Stimulated activated CD4-positive, alpha-beta T cell treated with anti-CD3 and anti-CD28 coated beads, Interleukin-4, amount 100 ng/mL, for 48 hours (primary cell): ENCODE results near the gene MDM2.
"Not testable (repeated sequence)": the region's sequence is repeated elsewhere in the genome, so short reads cannot be mapped to it uniquely, and the experiment has no call there.

Experiments
- DNase-seq, 2 donors: peaks; one replicate each; pipeline ENCODE4 v3.0.0-alpha.2; 2020; ENCODE audit warnings: low read depth in 2 of 2

MDM2 gene

GRCh38 chr12:68805592-68806120 lies 2.3 kb upstream of the MDM2 start:
- DNase-seq: no peak

DNA sequence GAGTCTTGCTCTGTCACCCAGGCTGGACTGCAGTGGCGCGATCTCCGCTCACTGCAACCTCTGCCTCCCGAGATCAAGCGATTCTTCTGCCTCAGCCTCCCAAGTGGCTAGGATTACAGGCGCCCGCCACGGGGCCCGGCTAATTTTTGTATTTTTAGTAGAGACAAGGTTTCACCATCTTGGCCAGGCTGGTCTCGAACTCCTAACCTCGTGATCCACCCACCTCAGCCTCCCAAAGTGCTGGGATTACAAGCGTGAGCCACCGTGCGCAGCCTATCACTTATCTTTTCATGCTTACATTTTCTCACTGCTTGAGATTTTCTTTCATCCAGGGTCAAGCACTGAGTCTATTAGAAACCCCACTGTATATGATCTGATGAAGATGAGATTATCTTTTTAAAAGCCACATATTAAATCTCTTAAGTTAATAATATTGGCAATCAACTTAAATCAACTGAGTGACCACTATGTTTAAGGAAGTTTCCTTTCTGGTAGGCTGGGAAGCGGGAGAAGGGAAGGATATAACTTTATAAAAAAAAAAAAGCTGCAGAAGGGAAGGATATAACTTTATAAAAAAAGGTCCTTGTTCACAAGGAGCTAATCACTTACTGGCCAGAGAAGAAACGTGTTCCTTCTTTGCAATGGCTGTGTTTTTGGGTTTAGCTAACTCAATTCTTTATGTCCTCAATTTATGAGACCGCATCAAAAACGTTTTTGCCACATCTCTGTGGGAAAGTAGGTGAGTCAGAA lies 1.3 kb upstream of the MDM2 start:
- DNase-seq: no peak

- DNase-seq: not testable (repeated sequence)
These were observed 752 bp upstream of the MDM2 start for GRCh38 chr12:68807274-68807575.

DNA sequence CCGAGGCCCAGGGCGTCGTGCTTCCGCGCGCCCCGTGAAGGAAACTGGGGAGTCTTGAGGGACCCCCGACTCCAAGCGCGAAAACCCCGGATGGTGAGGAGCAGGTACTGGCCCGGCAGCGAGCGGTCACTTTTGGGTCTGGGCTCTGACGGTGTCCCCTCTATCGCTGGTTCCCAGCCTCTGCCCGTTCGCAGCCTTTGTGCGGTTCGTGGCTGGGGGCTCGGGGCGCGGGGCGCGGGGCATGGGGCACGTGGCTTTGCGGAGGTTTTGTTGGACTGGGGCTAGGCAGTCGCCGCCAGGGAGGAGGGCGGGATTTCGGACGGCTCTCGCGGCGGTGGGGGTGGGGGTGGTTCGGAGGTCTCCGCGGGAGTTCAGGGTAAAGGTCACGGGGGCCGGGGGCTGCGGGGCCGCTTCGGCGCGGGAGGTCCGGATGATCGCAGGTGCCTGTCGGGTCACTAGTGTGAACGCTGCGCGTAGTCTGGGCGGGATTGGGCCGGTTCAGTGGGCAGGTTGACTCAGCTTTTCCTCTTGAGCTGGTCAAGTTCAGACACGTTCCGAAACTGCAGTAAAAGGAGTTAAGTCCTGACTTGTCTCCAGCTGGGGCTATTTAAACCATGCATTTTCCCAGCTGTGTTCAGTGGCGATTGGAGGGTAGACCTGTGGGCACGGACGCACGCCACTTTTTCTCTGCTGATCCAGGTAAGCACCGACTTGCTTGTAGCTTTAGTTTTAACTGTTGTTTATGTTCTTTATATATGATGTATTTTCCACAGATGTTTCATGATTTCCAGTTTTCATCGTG lies 612 bp downstream of the MDM2 start:
- peak; percentile 47 to 68 for DNase-seq

DNA sequence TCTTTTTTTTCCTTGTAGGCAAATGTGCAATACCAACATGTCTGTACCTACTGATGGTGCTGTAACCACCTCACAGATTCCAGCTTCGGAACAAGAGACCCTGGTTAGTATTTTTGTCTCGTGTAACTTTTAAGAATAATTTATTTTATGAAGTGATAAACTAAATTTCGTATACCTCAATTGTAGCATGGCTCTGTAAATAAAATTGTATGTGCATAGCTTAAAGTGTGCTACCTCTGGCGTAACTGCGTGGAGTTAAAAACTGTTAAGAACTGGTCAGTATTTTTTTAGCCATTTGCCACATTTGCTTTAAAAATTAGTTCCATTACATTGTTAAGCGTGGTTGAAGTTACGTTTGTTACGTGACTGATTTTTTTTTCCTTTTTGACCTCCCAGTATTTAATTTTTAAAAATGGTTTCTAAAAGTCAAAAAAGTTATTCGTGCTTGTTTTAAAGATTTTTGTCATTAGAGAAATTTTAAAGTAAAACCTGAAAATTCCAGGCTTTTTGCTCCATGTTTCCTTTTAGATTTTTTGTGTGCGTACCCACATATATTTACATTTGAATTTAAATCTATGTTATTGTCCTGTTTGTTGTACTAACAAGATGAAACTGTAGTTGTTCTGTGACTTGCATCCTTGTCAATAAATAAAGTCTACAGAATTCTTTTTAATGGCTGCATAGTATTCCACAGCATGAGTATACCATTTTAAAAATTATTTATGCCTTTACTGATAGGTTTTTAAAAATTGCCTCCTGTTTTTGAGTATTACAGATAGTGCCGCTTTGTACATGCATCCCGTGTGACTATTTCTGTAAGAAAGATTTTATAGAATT lies 1.4 kb downstream of the MDM2 start:
- no peak for DNase-seq

DNA sequence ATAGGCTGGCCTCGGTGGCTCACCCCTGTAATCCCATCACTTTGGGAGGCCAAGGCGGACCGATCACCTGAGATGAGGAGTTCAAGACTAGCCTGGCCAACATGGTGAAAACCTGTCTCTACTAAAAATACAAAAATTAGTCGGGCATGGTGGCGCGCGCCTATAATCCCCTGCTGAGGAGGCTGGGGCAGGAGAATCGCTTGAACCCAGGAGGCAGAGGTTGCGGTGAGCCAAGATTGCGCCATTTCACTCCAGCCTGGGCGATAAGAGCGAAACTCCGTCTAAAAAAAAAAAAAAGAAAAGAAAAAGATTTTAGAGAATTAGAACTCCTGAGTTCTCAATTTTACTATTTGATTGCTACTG lies 2.0 kb downstream of the MDM2 start:
- DNase-seq: not testable (repeated sequence)

DNA sequence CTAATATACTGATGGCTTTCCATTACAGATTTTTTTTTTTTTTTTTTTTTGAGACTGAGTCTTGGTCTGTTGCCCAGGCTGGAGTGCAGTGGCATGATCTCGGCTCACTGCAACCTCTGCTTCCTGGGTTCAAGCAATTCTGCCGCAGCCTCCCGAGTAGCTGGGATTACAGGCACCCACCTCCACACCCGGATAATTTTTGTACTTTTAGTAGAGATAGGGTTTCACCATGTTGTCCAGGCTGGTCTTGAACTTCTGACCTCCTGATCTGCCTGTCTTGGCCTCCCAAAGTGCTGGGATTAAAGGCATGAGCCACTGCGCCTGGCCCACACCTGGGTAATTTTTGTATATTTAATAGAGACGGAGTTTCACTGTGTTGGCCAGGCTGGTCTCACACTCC lies 3.6 kb downstream of the MDM2 start:
- not testable (repeated sequence) for DNase-seq

- DNase-seq: no peak
These were observed 4.7 kb downstream of the MDM2 start for GRCh38 chr12:68812553-68813241.

DNA sequence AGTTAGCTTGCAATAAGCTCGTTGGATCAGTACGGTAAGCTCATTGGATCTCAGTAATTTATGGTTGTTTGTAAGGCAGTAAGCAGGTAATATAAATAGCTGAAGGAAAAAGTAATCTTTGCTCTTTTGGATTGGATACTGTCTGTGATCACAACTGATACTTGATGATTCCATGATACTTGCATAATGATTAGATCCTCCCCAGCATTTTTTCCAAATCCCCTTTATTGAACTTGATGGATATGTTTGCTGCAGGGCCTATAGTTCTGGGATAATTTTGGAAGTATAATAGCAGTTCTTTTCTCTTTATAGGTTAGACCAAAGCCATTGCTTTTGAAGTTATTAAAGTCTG lies 5.2 kb downstream of the MDM2 start:
- no peak for DNase-seq

DNA sequence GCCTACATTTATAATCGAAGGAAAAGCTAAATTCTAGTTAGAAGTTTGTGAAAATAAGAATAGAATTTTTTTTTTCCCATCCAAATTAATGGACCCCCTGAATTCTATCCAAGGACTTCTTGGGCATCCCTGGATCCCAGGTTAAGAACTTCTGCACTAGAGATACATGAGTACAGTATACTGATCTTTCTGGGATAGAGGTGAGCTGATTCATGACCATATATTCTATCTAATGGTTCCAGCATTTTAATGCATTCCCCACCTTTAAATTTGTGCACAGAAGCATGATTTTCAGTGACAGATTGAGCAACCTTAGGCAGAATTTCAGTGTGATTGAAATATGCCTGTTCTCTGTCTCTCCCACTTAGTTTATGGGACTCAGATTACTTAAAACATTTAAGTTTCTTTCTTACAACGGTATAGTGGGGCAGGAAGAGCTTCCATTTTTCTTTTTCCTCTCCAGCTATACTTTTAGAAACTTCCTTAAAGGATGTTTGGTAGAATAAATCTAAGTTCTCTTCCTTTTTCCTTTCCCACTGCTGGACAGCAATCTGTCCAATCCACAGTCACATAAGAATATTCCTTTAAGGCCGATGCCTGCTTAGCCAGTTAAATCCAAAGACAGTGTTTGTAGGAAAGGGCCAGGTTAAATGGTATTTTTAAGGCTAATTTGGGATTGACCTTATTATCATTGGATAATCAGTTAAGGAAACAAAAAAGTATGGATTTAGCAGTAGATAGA lies 6.7 kb downstream of the MDM2 start:
- DNase-seq: no peak

DNA sequence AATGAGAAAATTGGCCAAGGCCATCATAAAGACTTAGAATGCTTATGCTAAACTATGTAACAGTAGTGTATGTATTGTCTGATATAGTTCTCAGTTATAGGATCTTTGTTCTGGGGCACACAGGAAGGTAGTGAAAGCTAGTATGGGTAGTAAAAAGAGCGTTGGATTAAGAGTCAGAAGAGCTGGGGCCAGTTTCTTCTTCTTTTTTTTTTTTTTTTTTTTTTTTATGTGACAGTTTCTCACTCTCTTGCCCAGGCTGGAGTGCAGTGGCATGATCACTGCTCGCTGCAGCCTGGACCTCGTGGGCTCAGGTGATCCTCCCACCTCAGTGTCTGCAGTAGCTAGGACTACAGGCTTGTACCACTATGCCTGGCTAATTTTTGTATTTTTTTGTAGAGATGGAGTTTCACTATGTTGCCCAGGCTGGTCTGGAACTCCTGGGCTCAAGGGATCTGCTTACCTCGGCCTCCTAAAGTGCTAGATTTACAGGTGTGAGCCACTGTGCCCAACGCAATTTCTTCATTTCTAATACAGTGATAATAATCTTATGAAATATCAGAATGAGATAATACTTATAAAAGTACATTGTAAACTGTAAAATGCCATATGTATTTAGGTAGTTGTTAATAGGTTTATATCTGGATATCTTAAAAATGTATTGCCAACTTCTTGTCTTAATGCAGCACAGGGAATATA lies 7.4 kb downstream of the MDM2 start:
- no peak for DNase-seq

GRCh38 chr12:68815928-68816800 lies 8.2 kb downstream of the MDM2 start:
- no peak for DNase-seq

DNA sequence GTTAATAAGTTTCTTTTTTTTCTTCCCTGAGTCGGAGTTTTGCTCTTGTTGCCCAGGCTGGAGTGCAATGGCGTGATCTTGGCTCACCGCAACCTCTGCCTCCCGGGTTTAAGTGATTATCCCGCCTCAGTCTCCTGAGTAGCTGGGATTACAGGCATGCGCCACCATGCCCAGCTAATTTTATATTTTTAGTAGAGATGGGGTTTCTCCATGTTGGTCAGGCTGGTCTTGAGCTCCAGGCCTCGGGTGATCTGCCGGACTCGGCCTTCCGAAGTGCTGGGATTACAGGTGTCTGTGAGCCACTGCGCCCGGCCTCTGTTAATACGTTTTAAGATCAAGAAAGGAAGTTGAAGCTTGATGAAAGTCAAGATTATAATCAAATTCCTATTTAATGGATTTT lies 11.5 kb downstream of the MDM2 start:
- DNase-seq: not testable (repeated sequence)

DNA sequence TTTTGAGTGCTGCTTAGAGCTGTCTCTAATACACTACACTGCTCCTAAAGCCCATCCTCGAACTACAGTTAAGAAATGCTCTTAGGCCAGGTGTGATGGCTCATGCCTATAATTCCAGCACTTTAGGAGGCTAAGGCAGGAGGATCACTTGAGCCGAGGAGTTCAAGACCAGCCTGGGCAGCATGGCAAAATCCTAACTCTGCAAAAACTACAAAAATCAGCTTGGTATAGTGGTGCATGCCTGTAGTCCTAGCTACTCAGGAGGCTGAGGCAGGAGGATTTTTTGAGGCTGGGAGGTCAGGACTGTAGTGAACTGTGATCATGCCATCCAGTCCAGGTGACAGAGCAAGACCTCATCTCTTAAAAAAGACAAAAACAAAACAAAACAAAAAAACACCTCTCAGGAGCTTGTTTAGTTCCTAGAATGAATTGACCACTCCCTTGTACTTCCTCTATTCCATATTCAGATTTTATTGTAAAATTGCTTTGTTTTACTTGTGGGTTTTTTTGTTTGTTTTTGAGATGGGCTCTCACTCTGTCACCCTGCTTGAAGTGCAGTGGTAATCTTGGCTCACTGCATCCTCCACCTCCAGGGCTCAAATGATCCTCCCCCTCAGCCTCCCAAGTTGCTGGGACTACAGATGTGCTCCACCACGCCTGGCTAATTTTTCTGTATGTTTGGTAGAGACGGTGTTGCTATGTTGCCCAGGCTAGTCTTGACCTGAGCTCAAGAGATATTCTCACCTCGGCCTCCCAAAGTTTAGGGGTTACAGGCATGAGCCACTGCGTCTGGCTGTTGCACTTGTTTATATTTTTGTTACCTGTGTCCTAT lies 13.6 kb downstream of the MDM2 start:
- no peak for DNase-seq

DNA sequence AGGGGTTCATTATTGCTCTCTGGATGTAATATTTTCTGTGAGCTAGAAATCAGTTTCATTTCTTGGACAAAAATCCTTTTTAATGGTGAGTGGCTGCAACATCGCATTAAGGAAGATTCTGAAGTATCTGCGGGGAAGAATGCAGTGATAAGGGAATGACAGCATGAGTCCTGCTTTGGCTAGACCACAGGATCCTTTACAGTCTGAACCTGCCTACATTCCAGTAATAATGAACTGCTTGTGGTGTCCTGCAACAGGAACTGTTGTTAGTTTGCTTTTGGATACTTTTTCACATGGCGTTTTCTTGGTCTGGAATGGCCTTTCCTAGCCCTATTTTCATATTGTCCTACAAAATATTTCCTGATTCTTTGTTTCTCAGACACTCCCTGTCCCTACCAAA lies 15.7 kb downstream of the MDM2 start:
- DNase-seq: no peak

DNA sequence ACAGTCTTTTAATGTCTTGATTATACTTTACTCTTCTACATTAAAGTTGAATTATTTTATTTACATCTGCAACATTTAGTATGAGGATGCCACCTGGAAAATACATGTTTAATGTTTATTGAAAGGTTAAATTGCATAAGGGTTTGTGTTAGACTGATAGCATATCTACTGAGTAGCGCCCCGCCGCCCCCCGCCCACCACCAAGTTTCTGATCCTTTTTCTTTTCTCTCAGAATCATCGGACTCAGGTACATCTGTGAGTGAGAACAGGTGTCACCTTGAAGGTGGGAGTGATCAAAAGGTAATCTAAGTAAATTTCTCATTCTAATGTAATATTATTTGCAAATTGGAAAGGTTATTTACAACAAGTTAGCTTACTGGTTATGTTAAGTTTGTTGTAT lies 16.2 kb downstream of the MDM2 start:
- DNase-seq: no peak

GRCh38 chr12:68824597-68825250 lies 16.7 kb downstream of the MDM2 start:
- no peak for DNase-seq

GRCh38 chr12:68825569-68826217 lies 17.7 kb downstream of the MDM2 start:
- DNase-seq: no peak
